COLO668 (cell line): ENCODE data around the gene SMIM7.

Experiments used
- DNase-seq: peaks from one replicate; lab custom pipeline; 2025; ENCODE audit not compliant: unreplicated experiment; lab: John Stamatoyannopoulos, UW

The SMIM7 gene

DNA sequence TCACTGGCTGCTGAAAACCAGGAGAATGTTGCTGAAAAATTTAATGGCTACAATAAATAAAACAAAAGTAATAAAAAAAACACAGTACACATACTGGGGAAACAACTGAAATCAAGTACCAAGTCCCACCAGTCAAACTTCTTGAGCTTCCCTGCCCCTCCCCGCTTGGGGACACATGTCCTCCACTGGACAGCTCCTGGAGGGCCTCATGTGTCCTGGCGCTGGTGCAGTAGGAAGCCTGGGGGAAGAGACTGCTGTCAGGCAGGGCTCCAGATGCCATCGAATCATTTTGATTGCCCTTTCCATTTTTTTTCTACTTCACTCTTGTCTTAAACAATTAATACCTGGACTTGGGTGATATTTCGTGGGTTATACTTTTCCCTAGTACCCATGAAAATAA, 61.1 kb downstream of the SMIM7 start:
- DNase-seq, result no peak

DNA sequence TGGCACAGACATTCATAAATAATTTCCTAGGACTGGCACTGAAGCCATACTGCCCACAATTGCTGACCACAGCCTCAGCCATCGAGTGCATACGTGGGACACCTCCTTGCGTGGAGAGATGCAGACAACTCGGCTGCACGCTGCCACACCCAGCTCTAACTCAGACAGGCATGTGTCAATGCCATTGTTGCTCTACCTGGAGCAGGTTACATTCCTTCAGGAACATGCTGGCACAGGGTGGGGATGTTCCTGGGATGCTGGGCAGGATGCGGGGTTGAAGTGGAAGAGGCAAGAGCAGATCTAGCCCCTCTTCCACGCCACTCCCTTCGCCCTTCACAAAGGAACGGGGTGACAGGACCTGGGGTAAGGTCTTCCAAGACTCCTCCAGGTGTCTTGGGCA, 63.5 kb downstream of the SMIM7 start:
- DNase-seq, result no peak
